Measurements from ENCODE around the gene F11R.
"Not testable (repeated sequence)": the region's sequence is repeated elsewhere in the genome, so short reads cannot be mapped to it uniquely, and the experiment has no call there.

Gene F11R

DNA sequence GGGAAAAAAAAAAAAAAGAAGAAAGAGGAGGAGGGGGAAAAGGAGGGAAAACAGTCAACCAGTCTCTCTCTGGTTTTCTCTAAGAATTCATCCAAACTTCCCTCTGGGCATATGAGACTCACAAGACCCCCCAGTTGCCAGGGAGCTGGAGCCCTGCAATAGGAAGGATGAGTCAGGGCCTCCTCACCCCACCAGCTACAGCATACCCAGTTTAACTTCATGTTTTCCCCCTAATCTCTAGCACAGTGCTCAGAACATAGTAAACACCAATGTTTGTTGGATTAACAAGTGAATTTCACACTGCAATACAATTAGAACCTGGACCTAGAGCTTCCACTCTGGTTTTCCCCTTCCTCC is 7.8 kb downstream of the F11R start:
- DNase-seq (ENCODE audit: low spot score): peak; percentile 20

DNA sequence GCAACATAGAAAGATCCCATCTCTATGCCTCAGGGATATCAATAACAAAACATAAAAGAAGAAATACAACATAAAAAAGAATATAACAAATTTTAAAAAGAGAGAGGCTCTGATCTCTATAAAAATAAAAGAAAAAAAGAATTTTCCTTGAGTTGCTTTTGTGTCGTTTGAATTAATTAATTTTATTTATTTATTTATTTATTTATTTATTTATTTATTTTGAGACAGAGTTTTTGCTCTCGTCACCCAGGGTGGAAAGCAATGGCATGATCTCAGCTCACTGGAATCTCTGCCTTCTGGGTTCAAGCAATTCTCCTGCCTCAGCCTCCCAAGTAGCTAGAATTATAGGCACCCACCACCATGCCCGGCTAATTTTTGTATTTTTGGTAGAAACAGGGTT is 8.5 kb downstream of the F11R start:
- no peak for DNase-seq (ENCODE audit: low spot score)

DNA sequence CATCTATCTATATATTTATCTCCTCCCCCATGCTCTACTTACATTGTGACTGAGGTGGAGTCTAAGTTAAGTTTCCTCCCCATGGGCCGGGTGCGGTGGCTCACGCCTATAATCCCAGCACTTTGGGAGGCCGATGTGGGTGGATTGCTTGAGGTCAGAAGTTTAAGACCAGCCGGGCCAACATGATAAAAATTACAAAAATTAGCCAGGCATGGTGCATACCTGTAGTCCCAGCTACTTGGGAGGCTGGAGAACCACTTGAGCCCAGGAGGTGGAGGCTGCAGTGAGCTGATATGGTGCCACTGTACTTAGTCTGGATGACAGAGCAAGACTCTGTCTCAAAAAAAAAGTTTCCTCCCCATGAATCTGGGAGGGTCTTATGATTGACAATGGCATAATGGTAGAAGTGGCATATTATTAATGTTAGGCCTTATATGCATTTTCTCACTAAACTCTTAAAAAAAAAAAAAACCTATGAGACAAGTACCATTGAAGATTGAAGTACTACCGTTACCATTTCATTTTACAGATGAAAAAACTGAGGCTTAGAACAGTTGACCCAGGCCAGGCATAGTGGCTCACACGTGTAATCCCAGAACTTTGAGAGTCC is 11.2 kb downstream of the F11R start:
- DNase-seq (ENCODE audit: low spot score): no peak

DNA sequence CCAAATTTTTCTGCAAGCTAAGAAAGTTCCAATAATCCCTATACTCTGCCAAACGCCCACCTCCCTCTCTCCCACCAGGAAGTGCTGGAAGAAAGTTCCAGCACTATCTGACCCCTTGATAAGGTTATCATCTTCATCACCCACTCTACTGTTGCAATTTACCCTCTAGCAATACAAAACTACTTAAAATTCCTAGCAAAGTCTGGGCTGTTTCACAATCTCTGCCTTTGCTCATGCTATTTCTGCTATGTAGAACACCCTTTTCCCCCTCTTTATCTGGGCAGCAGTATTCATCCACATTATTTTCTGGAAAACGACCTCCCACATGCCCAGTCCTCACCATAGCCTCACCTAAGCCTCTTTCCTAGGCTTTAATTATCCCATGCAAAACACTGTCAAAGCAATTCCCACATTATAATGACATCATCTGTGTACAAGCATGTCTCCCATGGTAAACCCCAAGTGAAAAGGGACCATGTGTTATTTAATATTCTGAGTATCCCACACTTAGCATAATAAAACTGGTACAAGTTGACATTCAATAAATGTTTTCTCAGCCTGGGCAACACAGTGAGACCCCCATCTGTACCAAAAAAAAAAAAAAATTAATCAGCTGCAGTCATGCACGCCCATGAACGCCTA is 12.0 kb downstream of the F11R start:
- DNase-seq (ENCODE audit: low spot score): no peak

DNA sequence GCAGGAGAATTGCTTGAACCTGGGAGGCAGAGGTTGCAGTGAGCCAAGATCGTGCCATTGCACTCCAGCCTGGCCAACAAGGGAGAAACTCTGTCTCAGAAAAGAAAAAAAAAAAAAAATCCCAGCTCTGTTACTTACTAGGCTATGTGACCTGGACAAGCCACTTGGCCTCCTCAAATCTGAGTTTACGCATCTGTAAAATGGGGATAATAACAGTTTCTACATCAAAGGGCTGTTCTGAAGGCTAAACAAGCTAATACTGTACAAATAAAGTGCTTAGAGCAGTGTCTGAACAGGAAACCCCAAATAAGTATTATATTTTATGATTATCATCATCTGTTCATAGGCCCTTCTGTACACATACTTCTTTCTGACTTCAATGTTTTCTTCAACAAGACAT is 13.6 kb downstream of the F11R start:
- DNase-seq (ENCODE audit: low spot score): no peak

DNA sequence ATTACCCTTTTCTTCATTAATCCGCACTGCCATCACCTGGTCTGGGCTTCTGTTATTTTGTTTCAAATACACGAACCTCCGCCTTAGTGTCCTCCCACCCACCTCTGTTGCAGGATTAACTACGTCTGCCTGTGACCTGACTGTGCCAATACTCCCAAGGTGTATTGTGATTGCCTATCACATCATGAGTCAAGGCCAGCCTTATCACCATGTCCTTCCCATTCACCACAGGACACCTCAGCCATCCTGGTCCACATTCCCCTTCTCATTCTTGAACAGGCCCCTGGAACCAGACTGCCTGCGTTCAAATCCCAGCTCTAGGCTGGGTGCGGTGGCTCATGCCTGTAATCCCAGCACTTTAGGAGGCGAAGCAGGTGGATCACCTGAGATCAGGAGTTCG is 14.4 kb downstream of the F11R start:
- no peak for DNase-seq (ENCODE audit: low spot score)

DNA sequence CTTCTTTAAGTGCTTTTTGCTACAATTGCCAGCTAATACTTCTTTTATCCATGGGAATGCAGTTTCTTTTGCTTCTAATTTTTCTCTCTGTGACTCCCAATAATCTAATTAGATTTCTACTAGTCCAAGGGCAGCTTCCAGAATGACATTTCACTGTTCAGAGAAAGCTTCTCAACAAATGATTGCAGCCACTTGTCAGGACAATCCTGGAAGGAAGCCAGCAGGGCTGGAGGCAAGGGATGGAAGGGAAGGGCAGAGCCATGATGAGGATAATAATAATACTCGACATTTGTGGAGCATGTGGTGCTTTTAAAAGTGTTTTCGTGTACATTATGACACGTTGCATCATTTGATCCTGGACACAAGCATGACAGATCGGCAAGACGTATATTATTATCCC is 19.4 kb downstream of the F11R start:
- DNase-seq (ENCODE audit: low spot score): no peak

DNA sequence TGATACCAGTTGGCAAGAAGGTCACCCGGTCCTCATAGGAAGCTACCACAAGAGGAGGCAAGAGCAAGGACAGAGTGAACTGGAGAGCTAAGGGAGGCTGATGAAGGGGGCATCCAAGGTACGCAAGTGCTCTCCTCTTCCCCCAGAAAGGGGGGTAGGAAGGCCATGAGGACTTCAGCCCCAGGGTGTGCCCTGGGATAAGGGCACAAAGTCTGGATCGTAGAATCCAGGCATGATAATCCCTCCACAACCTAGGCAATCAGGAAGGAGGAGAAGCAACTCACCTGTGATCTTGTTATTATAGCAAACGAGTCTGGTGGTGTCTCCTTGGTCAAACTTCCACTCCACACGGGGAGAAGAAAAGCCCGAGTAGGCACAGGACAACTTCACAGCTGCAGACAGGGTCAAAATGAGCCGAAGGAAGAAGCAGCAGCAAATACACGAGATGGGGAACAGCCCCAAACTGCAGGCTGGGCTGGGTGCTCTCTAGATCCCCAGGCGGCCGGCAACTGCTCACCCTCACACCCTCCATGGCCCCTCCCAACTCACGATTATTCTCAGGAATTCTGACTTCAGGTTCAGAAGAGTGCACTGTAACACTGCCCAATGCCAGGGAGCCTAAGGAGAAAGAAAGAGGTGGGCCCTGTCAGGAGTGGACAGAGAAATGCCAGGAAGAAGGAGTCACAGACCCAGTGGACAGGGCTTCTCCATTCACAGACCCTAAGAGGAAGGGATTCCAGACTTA is 20.0 kb downstream of the F11R start:
- no peak for DNase-seq (ENCODE audit: low spot score)

DNA sequence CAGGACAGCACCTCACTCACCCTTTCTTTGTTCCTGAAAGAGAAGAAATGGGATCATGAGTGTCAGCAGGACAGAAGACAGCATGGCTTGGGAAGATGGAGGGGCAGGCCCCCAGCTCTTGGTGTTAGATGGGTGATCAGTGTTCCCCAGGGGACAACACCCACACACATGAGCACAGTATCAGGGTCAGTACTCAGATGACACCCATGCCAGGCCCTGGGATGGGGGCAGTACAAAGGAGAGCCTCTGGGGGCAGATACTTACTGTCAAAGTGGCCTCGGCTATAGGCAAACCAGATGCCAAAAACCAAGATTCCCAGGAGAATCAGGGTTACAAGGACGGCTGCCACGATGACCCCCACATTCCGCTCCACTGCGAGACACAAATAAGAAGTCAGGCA is 21.6 kb downstream of the F11R start:
- DNase-seq (ENCODE audit: low spot score): no peak

DNA sequence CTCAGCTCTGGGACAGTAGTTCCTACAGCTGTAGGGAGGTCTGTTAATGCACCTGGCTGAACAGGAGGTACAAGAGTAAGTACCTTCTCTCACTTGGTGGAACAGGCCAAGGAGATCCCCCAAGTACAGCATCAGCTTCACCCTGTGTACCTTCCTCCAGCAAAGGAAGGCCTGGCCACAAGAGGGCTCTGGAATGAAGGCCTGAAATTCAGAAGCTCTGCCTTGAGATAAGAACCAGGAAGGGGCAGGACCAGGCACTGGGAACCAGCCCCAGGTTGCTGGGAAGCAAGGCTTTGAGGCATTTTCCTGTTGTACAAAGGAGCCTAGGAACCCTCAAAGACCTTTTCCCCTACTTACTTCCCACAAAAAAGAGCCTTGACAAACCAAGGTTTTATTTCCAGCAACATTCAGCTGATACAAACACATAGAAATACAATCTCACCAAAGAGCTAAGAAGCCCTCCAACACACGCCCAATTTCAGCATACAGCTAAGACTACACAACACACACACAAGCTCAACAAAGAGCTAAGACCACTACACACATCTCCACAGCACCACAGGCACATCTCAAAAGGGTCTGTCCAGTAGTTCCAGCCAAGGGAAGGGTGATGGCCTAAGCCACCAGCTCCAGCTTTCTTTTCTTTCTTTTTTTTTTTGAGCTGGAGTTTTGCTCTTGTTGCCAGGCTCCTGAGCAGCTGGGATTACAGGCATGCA is 23.5 kb downstream of the F11R start:
- DNase-seq (ENCODE audit: low spot score): peak; percentile 56

DNA sequence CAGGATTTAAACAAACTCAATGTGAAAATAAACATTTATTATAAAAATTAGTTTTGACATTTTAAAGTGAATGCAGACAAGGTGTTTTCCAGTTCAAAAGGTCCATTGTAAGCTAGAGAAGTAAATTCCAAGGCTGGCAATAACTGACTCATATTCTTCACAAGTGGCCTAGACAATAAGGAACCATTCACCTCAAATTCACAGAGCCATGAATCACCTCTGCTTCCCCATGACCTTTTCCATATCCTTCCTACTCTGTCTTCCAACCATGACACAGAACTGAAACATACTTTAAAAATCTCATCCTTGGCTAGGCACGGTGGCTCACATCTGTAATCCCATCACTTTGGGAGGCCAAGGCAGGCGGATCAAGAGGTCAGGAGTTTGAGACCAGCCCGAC is 24.8 kb downstream of the F11R start:
- DNase-seq (ENCODE audit: low spot score): no peak

DNA sequence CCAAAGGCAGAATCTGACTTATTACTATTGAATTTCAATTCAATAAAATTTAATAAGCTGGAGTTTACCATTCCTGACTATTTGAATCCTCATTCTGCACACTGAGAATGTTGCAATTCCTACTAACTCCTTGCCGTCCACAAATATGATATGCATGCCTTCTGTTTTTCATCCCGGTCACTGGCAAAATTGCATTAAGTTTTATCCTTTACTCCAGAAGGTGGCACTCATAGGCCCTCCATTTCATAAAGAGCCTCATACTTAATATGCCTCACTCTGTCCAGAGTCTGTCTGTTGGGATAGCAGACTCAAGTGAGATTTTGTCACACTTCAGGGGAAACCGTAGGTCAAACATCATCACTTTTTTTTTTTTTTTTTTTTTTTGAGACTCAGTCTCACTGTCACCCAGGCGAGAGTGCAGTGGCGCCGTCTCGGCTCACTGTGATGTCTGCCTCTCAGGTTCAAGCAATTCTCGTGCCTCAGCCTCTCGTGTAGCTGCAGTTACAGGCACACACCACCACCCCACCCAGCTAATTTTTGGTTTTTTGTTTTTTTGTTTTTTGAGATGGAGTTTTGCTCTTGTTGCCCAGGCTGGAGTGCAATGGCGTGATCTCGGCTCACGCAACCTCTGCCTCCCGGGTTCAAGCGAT is 27.3 kb downstream of the F11R start:
- DNase-seq (ENCODE audit: low spot score): peak; percentile 18

DNA sequence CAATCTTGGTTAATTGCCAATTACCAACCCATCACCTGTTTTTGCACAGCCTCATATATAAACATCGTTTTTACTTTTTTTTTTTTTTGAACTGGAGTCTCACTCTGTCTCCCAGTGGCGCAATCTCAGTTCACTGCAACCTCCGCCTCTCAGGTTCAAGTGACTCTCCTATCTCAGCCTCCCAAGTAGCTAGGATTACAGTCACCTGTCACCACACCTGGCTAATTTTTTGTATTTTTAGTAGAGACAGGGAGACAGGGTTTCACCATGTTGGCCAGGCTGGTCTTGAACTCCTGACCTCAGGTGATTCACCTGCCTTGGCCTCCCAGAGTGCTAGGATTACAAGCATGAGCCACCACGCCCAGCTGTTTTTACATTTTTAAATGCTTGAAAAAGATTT is 28.9 kb downstream of the F11R start:
- not testable (repeated sequence) for DNase-seq (ENCODE audit: low spot score)

DNA sequence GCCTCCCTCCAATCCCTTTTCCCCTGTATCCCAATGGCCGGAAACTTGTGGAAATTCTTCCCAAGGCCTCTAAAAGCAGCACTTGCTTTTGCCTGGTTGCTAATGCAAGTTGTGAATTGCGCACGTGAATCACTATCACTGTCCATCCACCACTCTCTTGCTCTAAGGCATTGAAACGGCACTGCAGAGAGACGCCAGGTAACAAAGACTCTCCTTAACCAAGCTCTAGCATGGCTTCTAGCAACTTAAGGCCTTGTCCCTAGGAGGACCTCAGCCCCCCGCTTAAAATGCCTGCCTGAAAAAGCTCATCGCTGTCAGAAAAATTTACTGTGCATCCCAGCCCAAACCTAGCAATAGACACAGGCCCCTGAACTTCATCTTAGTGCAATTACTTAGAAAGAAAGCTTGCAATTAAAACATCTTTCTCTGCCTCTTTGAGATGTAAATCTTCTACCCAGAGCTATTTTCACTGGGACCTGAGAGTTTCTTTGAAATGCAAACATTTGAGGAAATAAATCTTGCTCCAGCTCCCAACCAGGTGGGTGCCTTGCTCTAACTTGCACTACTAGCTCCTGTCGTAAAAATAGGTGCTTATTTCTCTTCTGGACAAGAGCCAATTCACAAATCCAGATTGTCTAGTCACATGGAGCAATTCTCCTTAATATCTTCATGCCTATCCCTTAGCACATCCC is 33.4 kb downstream of the F11R start:
- DNase-seq (ENCODE audit: low spot score): no peak

DNA sequence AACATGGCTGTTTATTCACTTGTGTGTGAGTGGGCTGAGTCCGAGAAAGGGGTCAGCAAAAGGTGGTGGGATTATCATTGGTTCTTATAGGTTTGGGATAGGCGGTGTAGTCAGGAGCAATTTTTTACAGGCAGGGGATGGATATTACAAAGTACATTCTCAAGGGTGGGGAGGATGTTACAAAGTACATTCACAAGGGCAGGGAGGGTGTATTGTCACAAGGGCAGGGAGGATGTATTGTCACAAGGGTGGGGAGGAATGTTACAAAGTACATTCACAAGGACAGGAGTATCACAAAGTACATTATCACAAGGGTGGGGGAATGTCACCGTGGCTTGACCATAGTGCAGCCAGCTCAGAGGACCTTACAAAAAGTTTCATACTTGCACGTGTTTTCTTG is 35.2 kb downstream of the F11R start:
- DNase-seq (ENCODE audit: low spot score): no peak

DNA sequence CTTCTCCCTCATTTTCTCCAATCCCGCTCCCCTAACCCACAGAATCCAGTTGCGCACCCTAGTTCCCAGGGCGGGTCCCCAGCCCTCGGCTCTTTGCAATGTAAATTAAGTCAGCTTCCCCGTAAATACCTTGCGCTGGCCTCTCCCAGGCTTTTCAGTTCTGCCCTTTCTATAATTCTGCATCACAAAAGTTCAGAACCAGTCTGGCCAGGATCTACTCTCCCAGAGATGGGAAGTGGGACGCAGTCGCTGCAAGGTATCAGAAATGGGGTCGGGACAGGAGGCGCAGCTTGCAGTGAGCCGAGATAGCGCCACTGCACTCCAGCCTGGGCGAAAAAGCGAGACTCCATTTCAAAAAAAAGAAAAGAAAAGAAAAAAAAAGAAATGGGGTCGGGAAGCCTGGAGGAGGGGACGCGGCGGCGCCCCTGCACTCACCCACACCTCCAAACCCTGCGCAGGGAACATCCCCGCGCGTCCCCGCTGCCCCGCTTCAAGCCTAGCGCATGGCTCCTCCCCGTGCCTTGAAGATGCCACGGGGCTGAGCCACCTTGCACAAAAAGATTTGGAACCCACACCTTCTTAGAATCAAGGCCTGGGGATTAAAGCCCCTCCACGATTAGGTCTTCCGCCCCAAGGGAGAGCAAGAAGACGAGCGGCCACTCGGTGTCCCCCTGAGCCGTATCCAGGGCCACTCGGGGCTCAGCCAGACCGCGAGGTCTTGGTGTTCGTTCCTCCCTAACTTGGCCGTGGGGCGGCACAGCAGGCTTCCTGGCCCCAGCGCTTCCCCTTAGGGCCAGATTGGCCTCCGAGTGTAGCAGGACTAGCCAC is 39.2 kb downstream of the F11R start:
- no peak for DNase-seq (ENCODE audit: low spot score)

DNA sequence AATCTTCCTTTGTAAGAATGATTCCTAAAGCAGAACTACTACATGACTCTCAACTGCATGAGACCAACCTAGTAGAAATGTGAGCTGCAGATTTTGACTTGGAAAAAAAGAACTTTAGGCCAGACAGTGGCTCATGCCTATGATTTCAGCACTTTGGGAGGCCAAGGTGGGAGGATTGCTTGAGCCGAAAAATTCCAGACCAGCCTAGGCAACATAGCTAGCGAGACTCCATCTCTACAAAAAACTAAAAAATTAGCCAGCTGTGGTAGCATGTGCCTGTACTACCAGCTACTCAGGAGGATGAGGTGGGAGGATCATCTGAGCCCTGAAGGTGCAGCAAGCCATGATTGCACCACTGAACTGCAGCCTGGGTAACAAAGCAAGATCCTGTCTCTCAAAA is 41.7 kb downstream of the F11R start:
- no peak for DNase-seq (ENCODE audit: low spot score)

DNA sequence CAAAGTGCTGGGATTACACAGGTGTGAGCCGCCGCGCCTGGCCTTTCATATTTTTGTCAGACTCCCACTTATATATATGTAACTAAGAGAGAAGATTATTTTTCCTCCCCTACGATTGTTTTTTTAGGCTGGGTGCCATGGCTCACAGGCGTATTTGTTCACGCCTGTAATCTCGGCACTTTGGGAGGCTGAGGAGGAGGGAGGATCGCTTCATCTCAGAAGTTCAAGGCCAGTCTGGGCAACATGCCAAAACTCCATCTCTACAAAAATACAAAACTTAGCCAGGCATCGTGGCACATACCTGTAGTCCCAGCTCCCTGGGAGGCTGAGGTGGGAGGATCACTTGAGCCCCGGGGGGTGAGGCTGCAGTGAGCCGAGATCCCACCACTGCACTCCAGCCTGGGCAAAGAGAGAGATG is 42.4 kb downstream of the F11R start:
- DNase-seq (ENCODE audit: low spot score): no peak

DNA sequence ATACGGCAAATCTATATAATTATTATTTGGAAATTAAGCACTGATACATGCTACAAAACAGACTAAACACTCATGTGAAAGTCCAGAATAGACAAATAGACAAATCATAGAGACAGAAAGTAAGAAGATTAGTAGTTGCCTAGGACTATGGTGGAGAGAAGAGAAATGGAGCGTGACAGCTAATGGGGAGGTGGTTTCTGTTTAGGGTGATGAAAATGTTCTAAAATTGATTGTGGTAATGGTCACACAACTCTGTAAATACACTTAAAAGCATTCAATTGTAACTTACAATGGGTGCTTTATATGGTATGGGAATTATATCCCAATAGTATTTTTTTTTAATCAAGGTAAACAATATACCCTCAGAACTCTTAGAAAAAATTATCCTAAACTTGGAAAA is 45.9 kb downstream of the F11R start:
- DNase-seq (ENCODE audit: low spot score): no peak

DNA sequence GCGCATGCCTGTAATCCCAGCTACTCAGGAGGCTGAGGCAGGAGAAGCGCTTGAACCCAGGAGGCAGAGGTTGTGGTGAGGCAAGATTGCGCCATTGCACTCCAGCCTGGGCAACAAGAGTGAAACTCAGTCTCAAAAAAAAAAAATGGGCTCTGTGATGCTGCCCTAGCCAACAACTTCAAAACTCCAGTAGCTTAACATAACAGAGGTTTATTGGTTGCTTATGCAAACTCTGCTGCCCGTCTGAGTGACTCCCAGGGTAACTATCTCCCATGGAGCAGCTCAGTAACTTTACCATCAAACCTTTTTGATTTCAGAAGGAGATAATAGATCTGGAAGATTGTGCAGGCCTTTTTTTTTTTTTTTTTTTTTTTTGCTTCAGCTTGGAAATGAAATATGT is 47.5 kb downstream of the F11R start:
- no peak for DNase-seq (ENCODE audit: low spot score)

DNA sequence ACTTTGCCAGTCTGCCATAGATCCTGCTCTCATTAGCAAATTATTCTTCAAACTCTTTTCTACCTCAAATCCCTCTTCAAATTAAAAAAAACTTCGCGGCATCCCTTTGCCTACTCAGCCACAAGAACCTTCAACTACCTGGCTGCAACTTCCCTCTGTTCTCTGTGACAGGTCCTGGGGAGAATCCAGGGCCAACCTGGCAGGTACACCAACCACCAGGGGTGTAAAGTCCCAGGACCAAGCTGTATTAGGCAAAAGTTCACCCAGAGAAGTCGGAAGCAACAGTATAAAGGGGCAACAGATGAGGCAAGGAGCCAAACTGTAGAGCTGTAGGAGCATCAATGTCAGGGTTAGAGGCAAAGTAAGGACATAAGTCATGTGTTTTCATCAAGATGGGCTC is 48.0 kb downstream of the F11R start:
- no peak for DNase-seq (ENCODE audit: low spot score)

Data from CD4-positive, alpha-beta T cell treated with Interleukin-15 for 4 hours (primary cell).